PC-9 (cell line): Measurements from ENCODE around the gene LAMA3. TPM values are rescaled to one million over a fixed set of nuclear protein-coding genes. Genes with fewer than 3 reads are reported as not detected.

Source experiments
- BruUV-seq: library from RNA; stranded (reverse); fragments of 400-500 nt; replicated peaks from 2 replicates; lab custom pipeline; 2021; lab: Mats Ljungman, UMichigan
- CTCF ChIA-PET: fragments of 300-600 bp; sonication (Branson Sonifier 250); formaldehyde crosslinking; loops from one replicate; lab custom pipeline; 2022; ENCODE audit warnings: antibody characterized with exemption; lab: Charles Lee
- POLR2A ChIA-PET: fragments of 300-600 bp; sonication (Branson Sonifier 250); formaldehyde crosslinking; loops from one replicate; lab custom pipeline; 2022; ENCODE audit warnings: antibody characterized with exemption; ENCODE audit not compliant: unreplicated experiment; lab: Charles Lee
- DNase-seq, 2 experiments: peaks; one replicate each; pipeline versions ENCODE4 v3.0.0 to v3.0.0-alpha.2; 2015 to 2022; ENCODE audit warnings: mixed read lengths in 1 of 2
- H2AFZ ChIP-seq: fragments of 200-600 bp; sonication (generic); 2 replicates; pipeline ENCODE4 v1.8.1; 2017; ENCODE audit warnings: antibody characterized with exemption
- H3F3A ChIP-seq: fragments of 200-600 bp; sonication (generic); 2 replicates; pipeline ENCODE4 v1.8.1; 2017; ENCODE audit warnings: antibody characterized with exemption, mild to moderate bottlenecking, low read depth; ENCODE audit not compliant: insufficient read depth
- H3K27ac ChIP-seq: fragments of 200-600 bp; sonication (generic); 2 replicates; pipeline ENCODE4 v1.6.1; 2016; ENCODE audit warnings: mixed run types
- H3K27me3 ChIP-seq: fragments of 200-600 bp; sonication (generic); 2 replicates; pipeline ENCODE4 v1.6.1; 2016; ENCODE audit warnings: low read depth, mixed run types; ENCODE audit not compliant: insufficient read depth
- H3K36me3 ChIP-seq: fragments of 200-600 bp; sonication (generic); 2 replicates; pipeline ENCODE4 v1.6.1; 2016; ENCODE audit warnings: low read depth, mixed run types
- H3K4me1 ChIP-seq: fragments of 200-600 bp; sonication (generic); replicated peaks from 2 replicates; pipeline ENCODE4 v1.6.1; 2016; ENCODE audit warnings: mixed run types; ENCODE audit not compliant: insufficient read depth
- H3K4me2 ChIP-seq: fragments of 200-600 bp; sonication (generic); 2 replicates; pipeline ENCODE4 v1.6.1; 2017; ENCODE audit warnings: mixed run types
- H3K4me3 ChIP-seq: fragments of 200-600 bp; sonication (generic); 2 replicates; pipeline ENCODE4 v1.6.1; 2016; ENCODE audit warnings: mixed run types
- H3K79me2 ChIP-seq: fragments of 200-600 bp; sonication (generic); 2 replicates; pipeline ENCODE4 v1.6.1; 2017; ENCODE audit warnings: low read depth, mixed run types
- H3K9me2 ChIP-seq: fragments of 200-600 bp; sonication (generic); 2 replicates; pipeline ENCODE4 v1.8.1; 2017; ENCODE audit warnings: mild to moderate bottlenecking; ENCODE audit not compliant: insufficient read depth
- H3K9me3 ChIP-seq: fragments of 200-600 bp; sonication (generic); 2 replicates; pipeline ENCODE4 v1.8.1; 2016; ENCODE audit warnings: low read depth; ENCODE audit not compliant: insufficient read depth
- H4K20me1 ChIP-seq: fragments of 200-600 bp; sonication (generic); 2 replicates; pipeline ENCODE4 v1.8.1; 2017; ENCODE audit not compliant: insufficient read depth
- EZH2 ChIP-seq: fragments of 200-600 bp; sonication (generic); IDR thresholded peaks from 2 replicates; pipeline ENCODE4 v1.8.0; 2017; ENCODE audit warnings: antibody characterized with exemption, low read depth
- intact Hi-C: fragments of 100-400 bp; cut with micrococcal nuclease; formaldehyde crosslinking; loops from one replicate; pipeline ENCODE4 v1.10.0; 2022; ENCODE audit not compliant: unreplicated experiment
- total RNA-seq: library from RNA; stranded (reverse); gene quantifications from 2 replicates; pipeline ENCODE4 v1.2.3, GENCODE V29; 2021
- TF ChIP-seq, protein P1 (sequence below): fragments of 200-600 bp; sonication (generic); conservative IDR thresholded peaks from 2 replicates; pipeline ENCODE4 v1.6.1; 2017; ENCODE audit warnings: mixed run types, antibody characterized with exemption, mild to moderate bottlenecking, moderate library complexity

The LAMA3 gene
- total RNA-seq, 1 experiment from 2014 or later: 44.4 TPM

GRCh38 chr18:23684515-23685197, 4.6 kb upstream of the LAMA3 start:
- intact Hi-C loops: no loop called here
- POLR2A ChIA-PET: no interaction called here
- CTCF ChIA-PET: no interaction called here
- Histone ChIP-seq H3K4me1 (peaks cover 9% of the 10 kb centered on the region; the same call in 1 of the 2 replicates), H3K36me3 (no peaks in the 10 kb centered on the region), H3K9me2 (no peaks in the 10 kb centered on the region), H3K4me3 (no peak overlapping the region), H3F3A (no peaks in the 10 kb centered on the region), H3K4me2 (no peak overlapping the region), H2AFZ (no peak overlapping the region), H4K20me1 (no peaks in the 10 kb centered on the region), H3K79me2 (no peaks in the 10 kb centered on the region), H3K9me3 (no peaks in the 10 kb centered on the region), H3K27me3 (no peaks in the 10 kb centered on the region), H3K27ac (no peak overlapping the region)
- no TSS peak for BruUV-seq
- DNase-seq: no peak
- TF ChIP-seq, protein P1, sequence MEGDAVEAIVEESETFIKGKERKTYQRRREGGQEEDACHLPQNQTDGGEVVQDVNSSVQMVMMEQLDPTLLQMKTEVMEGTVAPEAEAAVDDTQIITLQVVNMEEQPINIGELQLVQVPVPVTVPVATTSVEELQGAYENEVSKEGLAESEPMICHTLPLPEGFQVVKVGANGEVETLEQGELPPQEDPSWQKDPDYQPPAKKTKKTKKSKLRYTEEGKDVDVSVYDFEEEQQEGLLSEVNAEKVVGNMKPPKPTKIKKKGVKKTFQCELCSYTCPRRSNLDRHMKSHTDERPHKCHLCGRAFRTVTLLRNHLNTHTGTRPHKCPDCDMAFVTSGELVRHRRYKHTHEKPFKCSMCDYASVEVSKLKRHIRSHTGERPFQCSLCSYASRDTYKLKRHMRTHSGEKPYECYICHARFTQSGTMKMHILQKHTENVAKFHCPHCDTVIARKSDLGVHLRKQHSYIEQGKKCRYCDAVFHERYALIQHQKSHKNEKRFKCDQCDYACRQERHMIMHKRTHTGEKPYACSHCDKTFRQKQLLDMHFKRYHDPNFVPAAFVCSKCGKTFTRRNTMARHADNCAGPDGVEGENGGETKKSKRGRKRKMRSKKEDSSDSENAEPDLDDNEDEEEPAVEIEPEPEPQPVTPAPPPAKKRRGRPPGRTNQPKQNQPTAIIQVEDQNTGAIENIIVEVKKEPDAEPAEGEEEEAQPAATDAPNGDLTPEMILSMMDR: no peak
- TF ChIP-seq EZH2: no peak

- H4K20me1 ChIP-seq: no peaks in the 10 kb centered on the region
- peak overlapping the region; percentile 85 for H3K4me2 ChIP-seq
- no peak overlapping the region for H3K27ac ChIP-seq
- intact Hi-C loops: no loop called here
- H3K27me3 ChIP-seq: no peaks in the 10 kb centered on the region
- peak overlapping the region; percentile 86 for H2AFZ ChIP-seq
- H3K9me3 ChIP-seq: no peaks in the 10 kb centered on the region
- CTCF ChIA-PET: no interaction called here
- POLR2A ChIA-PET: no interaction called here
- TF ChIP-seq, protein P1: no peak
- no peak for TF ChIP-seq EZH2
- no peaks in the 10 kb centered on the region for H3F3A ChIP-seq
- no peak for DNase-seq
- no peaks in the 10 kb centered on the region for H3K9me2 ChIP-seq
- H3K4me1 ChIP-seq: peaks cover 14% of the 10 kb centered on the region
- no peaks in the 10 kb centered on the region for H3K36me3 ChIP-seq
- H3K4me3 ChIP-seq: peak overlapping the region; percentile 67
- H3K79me2 ChIP-seq: no peaks in the 10 kb centered on the region
- no TSS peak for BruUV-seq
Measured at GRCh38 chr18:23688528-23688927, 725 bp upstream of the LAMA3 start.

DNA sequence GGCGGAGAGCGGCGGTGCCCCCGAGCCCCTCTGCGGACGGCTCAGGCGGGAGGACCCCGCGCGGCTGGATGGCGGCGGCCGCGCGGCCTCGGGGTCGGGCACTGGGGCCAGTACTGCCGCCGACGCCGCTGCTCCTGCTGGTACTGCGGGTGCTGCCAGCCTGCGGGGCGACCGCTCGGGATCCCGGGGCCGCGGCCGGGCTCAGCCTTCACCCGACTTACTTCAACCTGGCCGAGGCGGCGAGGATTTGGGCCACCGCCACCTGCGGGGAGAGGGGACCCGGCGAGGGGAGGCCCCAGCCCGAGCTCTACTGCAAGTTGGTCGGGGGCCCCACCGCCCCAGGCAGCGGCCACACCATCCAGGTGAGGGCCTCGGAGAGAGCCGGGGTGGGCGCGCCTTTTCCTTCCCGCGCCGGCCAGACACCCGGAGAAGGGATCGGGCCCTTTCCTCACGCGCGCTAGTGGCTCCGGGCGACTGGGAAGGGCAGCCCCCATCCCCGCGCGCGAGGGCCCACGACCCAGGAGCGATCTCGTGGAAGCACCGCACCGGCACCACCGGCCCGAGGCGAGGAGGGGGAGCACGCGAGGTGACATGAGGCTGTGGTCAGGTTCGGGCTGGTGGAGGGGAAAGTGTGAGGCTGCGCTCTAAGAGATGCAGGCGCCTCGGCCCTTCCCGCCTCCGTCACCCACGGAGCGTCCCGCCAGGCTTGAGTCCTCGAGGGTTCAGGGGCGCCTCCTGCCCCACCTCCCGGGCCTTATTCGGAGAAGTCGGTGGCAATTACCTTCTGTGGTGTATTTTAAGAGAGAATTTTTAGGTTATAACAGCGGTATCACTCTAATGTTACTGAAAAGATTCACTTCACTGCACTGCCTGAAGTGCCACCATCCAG, 607 bp downstream of the LAMA3 start:
- no peaks in the 10 kb centered on the region for H4K20me1 ChIP-seq
- H3K27me3 ChIP-seq: no peaks in the 10 kb centered on the region
- no peak for DNase-seq
- BruUV-seq: no TSS peak
- no peaks in the 10 kb centered on the region for H3K79me2 ChIP-seq
- peaks cover 28% of the 10 kb centered on the region for H3K4me1 ChIP-seq
- no peaks in the 10 kb centered on the region for H3K9me2 ChIP-seq
- peaks cover 4% of the 10 kb centered on the region; the same call in 1 of the 2 replicates for H3F3A ChIP-seq
- H3K4me3 ChIP-seq: peak overlapping the region; percentile 67
- ChIA-PET CTCF (no interaction called here), POLR2A (no interaction called here)
- no peaks in the 10 kb centered on the region for H3K36me3 ChIP-seq
- H3K27ac ChIP-seq: no peak overlapping the region
- H2AFZ ChIP-seq: peak overlapping the region; percentile 86; the same call in 1 of the 2 replicates
- TF ChIP-seq EZH2: no peak
- TF ChIP-seq, protein P1: no peak
- no peaks in the 10 kb centered on the region for H3K9me3 ChIP-seq
- H3K4me2 ChIP-seq: peak overlapping the region; percentile 85
- intact Hi-C loops: no loop called here
